GM19438 (cell line): ENCODE results near the gene STK40.

Experiments used
- ATAC-seq: cut with Tn5 transposase; IDR thresholded peaks from one replicate; pipeline ENCODE4 v1.9.1; 2021; ENCODE audit warnings: low read depth; ENCODE audit not compliant: unreplicated experiment

Gene STK40

GRCh38 chr1:36385410-36386264 lies at the start of gene STK40:
Gene STK40, minus strand, starts transcription at chr1:36385924. Its CDS starts 24,592 bp downstream, at chr1:36361332.
- ATAC-seq = peak; percentile 74

- ATAC-seq = no peak
Measured at GRCh38 chr1:36433102-36433501, 47.4 kb upstream of the STK40 start.

- ATAC-seq = no peak
Measured at GRCh38 chr1:36432616-36433015, 46.9 kb upstream of the STK40 start.

- no peak for ATAC-seq
Measured at GRCh38 chr1:36425791-36426190, 40.1 kb upstream of the STK40 start.

GRCh38 chr1:36421649-36422048 lies 35.9 kb upstream of the STK40 start:
- ATAC-seq = no peak

GRCh38 chr1:36420836-36421317 lies 35.2 kb upstream of the STK40 start:
- peak; percentile 85 for ATAC-seq

- ATAC-seq = no peak
Measured at GRCh38 chr1:36420409-36420808, 34.7 kb upstream of the STK40 start.

GRCh38 chr1:36419569-36419968 lies 33.8 kb upstream of the STK40 start:
- no peak for ATAC-seq

- ATAC-seq = no peak
Measured at GRCh38 chr1:36419140-36419539, 33.4 kb upstream of the STK40 start.

GRCh38 chr1:36417931-36418330 lies 32.2 kb upstream of the STK40 start:
- no peak for ATAC-seq

GRCh38 chr1:36415661-36416326 lies 30.1 kb upstream of the STK40 start:
- no peak for ATAC-seq

- no peak for ATAC-seq
Measured at GRCh38 chr1:36414384-36414783, 28.7 kb upstream of the STK40 start.

- no peak for ATAC-seq
Measured at GRCh38 chr1:36411674-36412648, 26.2 kb upstream of the STK40 start.

GRCh38 chr1:36408479-36408878 lies 22.8 kb upstream of the STK40 start:
- no peak for ATAC-seq

GRCh38 chr1:36406440-36406839 lies 20.7 kb upstream of the STK40 start:
- ATAC-seq = no peak

- no peak for ATAC-seq
Measured at GRCh38 chr1:36402504-36402890, 16.8 kb upstream of the STK40 start.

- no peak for ATAC-seq
Measured at GRCh38 chr1:36401602-36402503, 16.1 kb upstream of the STK40 start.

- peak; percentile 63 for ATAC-seq
Measured at GRCh38 chr1:36400825-36401601, 15.3 kb upstream of the STK40 start.

GRCh38 chr1:36400514-36400824 lies 14.7 kb upstream of the STK40 start:
- no peak for ATAC-seq
